ENCODE data around the gene QKI. TPM values are rescaled to one million over a fixed set of nuclear protein-coding genes. Genes with fewer than 3 reads are reported as not detected.

Gene QKI
- total RNA-seq, 3 donors from 2014 or later (not counting 1 experiment from before 2014, with no cell fraction given): 148 to 174 (median 166) TPM

DNA sequence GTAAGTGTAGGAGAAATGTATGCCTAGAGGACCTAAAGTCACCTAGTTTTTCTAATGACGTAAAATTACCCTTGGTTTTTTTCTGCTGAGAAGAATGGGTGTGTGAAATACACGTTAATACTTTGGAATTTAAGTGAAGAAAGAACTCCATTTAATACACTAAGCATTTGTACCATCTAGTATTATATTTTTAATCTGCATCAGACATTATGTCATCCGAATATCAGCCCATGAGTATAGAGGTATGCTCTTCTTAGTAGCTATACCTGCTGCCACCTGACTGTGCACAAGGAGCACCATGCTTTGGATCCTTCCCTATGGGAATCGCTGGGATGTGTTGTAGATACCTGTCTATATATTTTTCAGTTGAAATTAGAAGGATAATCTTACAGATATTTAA, 106.4 kb downstream of the QKI start:
- Histone ChIP-seq H3K9me3 (ENCODE audit: control insufficient read depth, insufficient read depth, low read length) (no peaks in the 10 kb centered on the region), H3K27ac (ENCODE audit: low read length) (no peak overlapping the region), H3K4me3 (ENCODE audit: low read length) (no peak overlapping the region), H3K36me3 (ENCODE audit: control insufficient read depth, insufficient read depth, low read length) (no peaks in the 10 kb centered on the region), H3K27me3 (ENCODE audit: control insufficient read depth, insufficient read depth, low read length) (no peaks in the 10 kb centered on the region), H3K4me1 (ENCODE audit: control insufficient read depth, insufficient read depth, low read length) (peaks cover 2% of the 10 kb centered on the region)
- no peak overlapping the region for H3K4me3 Mint-ChIP-seq
- no peak for DNase-seq
- ATAC-seq: no peak
- intact Hi-C loops (cut with micrococcal nuclease): no loop called here
- H3K4me1 Mint-ChIP-seq: peaks cover 62 to 65% of the 10 kb centered on the region in 2 donors
- H3K9me3 Mint-ChIP-seq: no peaks in the 10 kb centered on the region
- 100% methylated on average over 1 of the region's 4 CpGs for WGBS (ENCODE audit: insufficient coverage)
- no peaks in the 10 kb centered on the region for H3K36me3 Mint-ChIP-seq
- H3K27me3 Mint-ChIP-seq (ENCODE audit: low read depth in 2 of 2): no peaks in the 10 kb centered on the region
- TF ChIP-seq, protein P1, sequence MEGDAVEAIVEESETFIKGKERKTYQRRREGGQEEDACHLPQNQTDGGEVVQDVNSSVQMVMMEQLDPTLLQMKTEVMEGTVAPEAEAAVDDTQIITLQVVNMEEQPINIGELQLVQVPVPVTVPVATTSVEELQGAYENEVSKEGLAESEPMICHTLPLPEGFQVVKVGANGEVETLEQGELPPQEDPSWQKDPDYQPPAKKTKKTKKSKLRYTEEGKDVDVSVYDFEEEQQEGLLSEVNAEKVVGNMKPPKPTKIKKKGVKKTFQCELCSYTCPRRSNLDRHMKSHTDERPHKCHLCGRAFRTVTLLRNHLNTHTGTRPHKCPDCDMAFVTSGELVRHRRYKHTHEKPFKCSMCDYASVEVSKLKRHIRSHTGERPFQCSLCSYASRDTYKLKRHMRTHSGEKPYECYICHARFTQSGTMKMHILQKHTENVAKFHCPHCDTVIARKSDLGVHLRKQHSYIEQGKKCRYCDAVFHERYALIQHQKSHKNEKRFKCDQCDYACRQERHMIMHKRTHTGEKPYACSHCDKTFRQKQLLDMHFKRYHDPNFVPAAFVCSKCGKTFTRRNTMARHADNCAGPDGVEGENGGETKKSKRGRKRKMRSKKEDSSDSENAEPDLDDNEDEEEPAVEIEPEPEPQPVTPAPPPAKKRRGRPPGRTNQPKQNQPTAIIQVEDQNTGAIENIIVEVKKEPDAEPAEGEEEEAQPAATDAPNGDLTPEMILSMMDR (IDR thresholded peaks at IDR 0.05): no peak
- no peak overlapping the region for H3K27ac Mint-ChIP-seq

DNA sequence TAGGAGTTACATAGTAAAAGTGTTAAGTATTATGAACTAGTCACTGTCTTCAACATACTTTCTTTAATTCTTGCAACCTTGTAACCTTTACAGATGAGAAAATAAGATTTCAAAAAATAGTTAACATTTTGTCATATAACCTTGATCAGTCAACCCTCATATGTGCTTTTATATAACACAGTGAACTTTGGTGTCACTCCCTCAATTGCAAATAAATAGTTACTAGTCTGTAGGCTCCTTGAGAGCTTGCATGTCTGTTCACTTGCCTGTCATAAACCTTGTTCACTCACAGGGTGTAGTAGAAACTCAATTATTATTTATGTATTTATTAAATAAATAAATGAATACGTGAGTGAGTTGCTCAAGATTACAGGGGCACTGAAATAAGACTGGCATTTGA, 107.5 kb downstream of the QKI start:
- intact Hi-C loops (cut with micrococcal nuclease): no loop called here
- no peaks in the 10 kb centered on the region for H3K9me3 Mint-ChIP-seq
- TF ChIP-seq, protein P1 (IDR thresholded peaks at IDR 0.05): no peak

DNA sequence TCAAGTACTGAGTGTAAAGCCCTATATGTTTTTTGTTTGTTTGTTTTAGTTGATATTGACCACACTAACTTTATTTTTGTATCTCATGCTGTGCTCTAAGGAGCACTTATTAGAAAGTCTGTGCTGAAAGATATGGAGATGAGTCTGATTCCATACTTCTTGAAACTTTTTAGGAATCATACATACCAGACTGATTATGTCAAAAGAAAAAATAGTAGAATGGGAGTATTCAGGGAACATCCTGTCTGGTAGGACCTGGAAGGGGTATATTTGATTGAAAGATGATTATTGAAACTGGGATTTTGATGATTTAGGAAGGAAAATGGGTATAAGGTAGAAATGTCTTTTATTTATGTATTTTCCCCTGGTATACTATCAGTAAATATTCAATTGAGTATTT, 111.4 kb downstream of the QKI start:
- Mint-ChIP-seq H3K27ac (no peak overlapping the region), H3K4me3 (no peak overlapping the region), H3K27me3 (ENCODE audit: low read depth in 2 of 2) (no peaks in the 10 kb centered on the region), H3K36me3 (no peaks in the 10 kb centered on the region), H3K9me3 (no peaks in the 10 kb centered on the region), H3K4me1 (peaks cover 56 to 62% of the 10 kb centered on the region in 2 donors)
- intact Hi-C loops (cut with micrococcal nuclease): no loop called here
- TF ChIP-seq, protein P1 (IDR thresholded peaks at IDR 0.05): no peak
- H3K27ac ChIP-seq (ENCODE audit: low read length): no peak overlapping the region
- H3K4me3 ChIP-seq (ENCODE audit: low read length): no peak overlapping the region
- DNase-seq: no peak
- no peak for ATAC-seq
- no peaks in the 10 kb centered on the region for H3K36me3 ChIP-seq (ENCODE audit: control insufficient read depth, insufficient read depth, low read length)
- no peaks in the 10 kb centered on the region for H3K27me3 ChIP-seq (ENCODE audit: control insufficient read depth, insufficient read depth, low read length)
- no peaks in the 10 kb centered on the region for H3K9me3 ChIP-seq (ENCODE audit: control insufficient read depth, insufficient read depth, low read length)
- no peaks in the 10 kb centered on the region for H3K4me1 ChIP-seq (ENCODE audit: control insufficient read depth, insufficient read depth, low read length)

More for the DNA sequence above, 107.5 kb downstream of the QKI start:
- no peak overlapping the region for H3K27ac ChIP-seq (ENCODE audit: low read length)
- Mint-ChIP-seq H3K4me3 (no peak overlapping the region), H3K4me1 (peaks cover 63 to 64% of the 10 kb centered on the region in 2 donors), H3K27ac (no peak overlapping the region), H3K27me3 (ENCODE audit: low read depth in 2 of 2) (no peaks in the 10 kb centered on the region), H3K36me3 (no peaks in the 10 kb centered on the region)
- no peak for ATAC-seq
- no CpG with 5 or more reads among the region's 1 CpG for WGBS (ENCODE audit: insufficient coverage)
- no peaks in the 10 kb centered on the region for H3K27me3 ChIP-seq (ENCODE audit: control insufficient read depth, insufficient read depth, low read length)
- no peak overlapping the region for H3K4me3 ChIP-seq (ENCODE audit: low read length)
- H3K36me3 ChIP-seq (ENCODE audit: control insufficient read depth, insufficient read depth, low read length): no peaks in the 10 kb centered on the region
- peaks cover 2% of the 10 kb centered on the region for H3K4me1 ChIP-seq (ENCODE audit: control insufficient read depth, insufficient read depth, low read length)
- no peaks in the 10 kb centered on the region for H3K9me3 ChIP-seq (ENCODE audit: control insufficient read depth, insufficient read depth, low read length)
- DNase-seq: no peak

GRCh38 chr6:163526346-163526745, 111.8 kb downstream of the QKI start:
- peaks cover 59 to 62% of the 10 kb centered on the region in 2 donors for H3K4me1 Mint-ChIP-seq
- Histone ChIP-seq H3K4me1 (ENCODE audit: control insufficient read depth, insufficient read depth, low read length) (no peaks in the 10 kb centered on the region), H3K27me3 (ENCODE audit: control insufficient read depth, insufficient read depth, low read length) (no peaks in the 10 kb centered on the region), H3K36me3 (ENCODE audit: control insufficient read depth, insufficient read depth, low read length) (no peaks in the 10 kb centered on the region), H3K27ac (ENCODE audit: low read length) (no peak overlapping the region), H3K9me3 (ENCODE audit: control insufficient read depth, insufficient read depth, low read length) (no peaks in the 10 kb centered on the region), H3K4me3 (ENCODE audit: low read length) (no peak overlapping the region)
- H3K9me3 Mint-ChIP-seq: no peaks in the 10 kb centered on the region
- intact Hi-C loops (cut with micrococcal nuclease): no loop called here
- DNase-seq: no peak
- TF ChIP-seq, protein P1 (IDR thresholded peaks at IDR 0.05): no peak
- ATAC-seq: no peak
- no peaks in the 10 kb centered on the region for H3K36me3 Mint-ChIP-seq
- H3K4me3 Mint-ChIP-seq: no peak overlapping the region
- no peaks in the 10 kb centered on the region for H3K27me3 Mint-ChIP-seq (ENCODE audit: low read depth in 2 of 2)
- WGBS (ENCODE audit: insufficient coverage): no CpG with 5 or more reads among the region's 1 CpG
- no peak overlapping the region for H3K27ac Mint-ChIP-seq

Measured in natural killer cell (primary cell).